ENCODE measurements around the gene HTT.

- TF ChIP-seq CTCF (IDR thresholded peaks at IDR 0.05) (no peak), POLR2A (IDR thresholded peaks at IDR 0.05) (no peak), POLR2AphosphoS5 (IDR thresholded peaks at IDR 0.05) (no peak)
These were observed 146.1 kb downstream of the HTT start for GRCh38 chr4:3220476-3221183.

Data from suprapubic skin (tissue), 4 donors.